Stomach (tissue), 9 donors: ENCODE measurements around the gene KRTAP20-3. TPM values are rescaled to one million over a fixed set of nuclear protein-coding genes. Genes with fewer than 3 reads are reported as not detected.

Experiments
- DNase-seq, 2 donors: peaks; one replicate each; pipeline versions ENCODE4 v3.0.0 to v3.0.0-alpha.2; 2013 to 2019
- H3K27ac ChIP-seq, 5 donors: fragments of 200-600 bp in 4 of 5; sonication (generic) in 4 of 5; one replicate each; pipeline ENCODE4 v1.5.1; 2013 to 2019; ENCODE audit warnings: mild to moderate bottlenecking in 1 of 5, moderate library complexity in 1 of 5
- H3K27me3 ChIP-seq, 3 donors: fragments of 200-600 bp; sonication (generic); one replicate each; pipeline ENCODE4 v1.5.1; 2017 to 2019; ENCODE audit warnings: mixed run types in 1 of 3
- H3K36me3 ChIP-seq, 4 donors: fragments of 200-600 bp; sonication (generic); 1 replicate in 3 of 4; 2 replicates in 1 of 4; pipeline ENCODE4 v1.5.1; 2016 to 2019
- H3K4me1 ChIP-seq, 4 donors: fragments of 200-600 bp; sonication (generic); one replicate each; pipeline ENCODE4 v1.5.1; 2016 to 2019
- H3K4me3 ChIP-seq, 4 donors: fragments of 200-600 bp; sonication (generic) in 3 of 4; one replicate each; pipeline ENCODE4 v1.5.1; 2016 to 2019; ENCODE audit warnings: mild to moderate bottlenecking in 1 of 4
- H3K9me3 ChIP-seq, 4 donors: fragments of 200-600 bp; sonication (generic); one replicate each; pipeline ENCODE4 v1.5.1; 2016 to 2019
- CTCF ChIP-seq, 7 experiments: fragments of 450-650 bp in 4 of 7; fragments of 200-600 bp in 3 of 7; sonication (generic) in 3 of 7; IDR thresholded peaks; one replicate each; pipeline ENCODE4 v1.5.1; 2016 to 2019; ENCODE audit warnings: antibody characterized with exemption in 7 of 7, control low read depth in 2 of 7, mild to moderate bottlenecking in 1 of 7
- EP300 ChIP-seq: sonication (generic); formaldehyde crosslinking; IDR thresholded peaks from one replicate; pipeline ENCODE4 v1.6.1; 2017; ENCODE audit warnings: antibody characterized with exemption
- POLR2A ChIP-seq, 4 donors: fragments of 450-650 bp; IDR thresholded peaks; one replicate each; pipeline ENCODE4 v1.6.1; 2016; ENCODE audit warnings: antibody characterized with exemption in 4 of 4, control low read depth in 2 of 4, mild to moderate bottlenecking in 1 of 4, moderate library complexity in 1 of 4
- POLR2AphosphoS5 ChIP-seq, 3 donors: sonication (generic); formaldehyde crosslinking; IDR thresholded peaks; one replicate each; pipeline ENCODE4 v1.6.1; 2016; ENCODE audit warnings: antibody characterized with exemption in 3 of 3
- WGBS, 5 donors: extraction: QIAGEN DNeasy Blood & Tissue Kit in 3 of 5; methylation state at CpG; one replicate each; pipeline versions ENCODE4 v1.1.5 to v1.1.7; 2013 to 2018; 5-methylcytosine and 5-hydroxymethylcytosine counted together
- intact Hi-C: fragments of 100-400 bp; cut with DNase I; formaldehyde crosslinking; loops from one replicate; pipeline ENCODE4 v1.15.1; 2023; ENCODE audit warnings: low total_unique reads
- polyA plus RNA-seq, 3 donors: library from polyadenylated mRNA; stranded (reverse); fragments of 200-250 nt; gene quantifications; one replicate each; pipeline ENCODE4 v1.2.3, GENCODE V29; 2013
- total RNA-seq, 5 donors: library from RNA; depleted of rRNA; stranded (reverse); fragments of >200 nt; gene quantifications; one replicate each; pipeline versions ENCODE4 v1.1.0 to v1.2.3, GENCODE V29; 2014 to 2016
- donor health status: healthy with polysubstance abuse.
- donor health status: Bipolar disorder and iron deficiency.
- donor health status: healthy.

The KRTAP20-3 gene
- total and polyA plus RNA-seq, 8 donors = not detected

DNA sequence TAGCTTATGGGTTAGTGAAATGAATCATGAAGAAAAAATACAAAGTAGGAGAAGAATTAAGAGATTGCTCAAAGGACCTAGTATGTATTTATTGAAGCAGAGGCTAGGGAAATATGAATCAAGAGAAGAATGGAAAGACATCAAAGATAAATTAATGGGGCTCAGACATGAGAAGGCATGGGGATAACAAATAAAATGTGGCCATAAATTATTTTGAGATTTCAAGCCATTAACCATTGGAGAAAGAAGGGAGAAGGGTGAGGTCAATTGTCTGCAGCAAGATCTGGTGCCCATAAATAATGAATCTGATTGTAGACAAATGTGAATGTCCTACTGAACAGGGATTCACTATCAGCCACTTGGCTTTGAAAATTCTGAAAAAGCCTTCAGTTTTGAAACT is 10.2 kb downstream of the KRTAP20-3 start:
- Histone ChIP-seq H3K4me1 (no peaks in the 10 kb centered on the region), H3K9me3 (no peaks in the 10 kb centered on the region), H3K4me3 (no peak overlapping the region), H3K36me3 (no peaks in the 10 kb centered on the region), H3K27me3 (no peaks in the 10 kb centered on the region), H3K27ac (no peak overlapping the region)
- no peak for TF ChIP-seq POLR2A (IDR thresholded peaks at IDR 0.05)
- no peak for TF ChIP-seq CTCF (IDR thresholded peaks at IDR 0.05)
- TF ChIP-seq POLR2AphosphoS5 (IDR thresholded peaks at IDR 0.05) = no peak
- TF ChIP-seq EP300 = no peak
- no peak for DNase-seq
- intact Hi-C loops = no loop called here

DNA sequence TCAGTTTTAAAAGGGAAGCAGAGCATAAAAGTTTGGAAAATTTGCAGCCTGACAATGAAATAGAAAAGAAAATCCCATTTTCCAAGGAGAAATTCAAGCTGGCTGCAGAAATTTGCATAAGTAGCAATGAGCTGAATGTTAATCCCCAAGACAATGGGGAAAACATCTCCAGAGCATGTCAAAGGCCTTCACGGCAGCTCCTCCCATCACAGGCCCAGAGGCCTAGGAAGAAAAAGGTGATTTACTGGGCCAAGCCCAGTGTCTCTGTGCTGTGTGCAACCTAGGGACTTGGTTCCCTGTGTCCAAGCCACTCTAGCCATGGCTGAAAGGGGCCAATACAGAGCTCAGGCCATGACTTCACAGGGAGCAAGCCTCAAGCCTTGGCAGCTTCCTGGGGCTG is 26.1 kb downstream of the KRTAP20-3 start:
- no peaks in the 10 kb centered on the region for H3K36me3 ChIP-seq
- peaks cover 0 to 30% (median 7%) of the 10 kb centered on the region in 4 donors for H3K9me3 ChIP-seq
- no peaks in the 10 kb centered on the region for H3K27me3 ChIP-seq
- H3K27ac ChIP-seq = no peak overlapping the region
- no peak overlapping the region for H3K4me3 ChIP-seq
- intact Hi-C loops = no loop called here
- WGBS, 5 donors = 63 to 79% (median 73%) methylated on average over 1 of the region's 1 CpG
- DNase-seq = no peak
- H3K4me1 ChIP-seq = no peaks in the 10 kb centered on the region
- TF ChIP-seq POLR2AphosphoS5 (IDR thresholded peaks at IDR 0.05) (no peak), EP300 (no peak), CTCF (IDR thresholded peaks at IDR 0.05) (no peak), POLR2A (IDR thresholded peaks at IDR 0.05) (no peak)

- Histone ChIP-seq H3K27me3 (no peaks in the 10 kb centered on the region), H3K4me1 (no peaks in the 10 kb centered on the region), H3K9me3 (peaks cover 0 to 29% (median 9%) of the 10 kb centered on the region in 4 donors), H3K27ac (no peak overlapping the region), H3K4me3 (no peak overlapping the region), H3K36me3 (no peaks in the 10 kb centered on the region)
- WGBS, 5 donors = 62 to 73% (median 70%) methylated on average over 2 of the region's 2 CpGs
- intact Hi-C loops = no loop called here
- TF ChIP-seq POLR2AphosphoS5 (IDR thresholded peaks at IDR 0.05) (no peak), EP300 (no peak), POLR2A (IDR thresholded peaks at IDR 0.05) (no peak), CTCF (IDR thresholded peaks at IDR 0.05) (no peak)
- DNase-seq = no peak
These were observed 30.5 kb downstream of the KRTAP20-3 start for GRCh38 chr21:30672985-30673650.

DNA sequence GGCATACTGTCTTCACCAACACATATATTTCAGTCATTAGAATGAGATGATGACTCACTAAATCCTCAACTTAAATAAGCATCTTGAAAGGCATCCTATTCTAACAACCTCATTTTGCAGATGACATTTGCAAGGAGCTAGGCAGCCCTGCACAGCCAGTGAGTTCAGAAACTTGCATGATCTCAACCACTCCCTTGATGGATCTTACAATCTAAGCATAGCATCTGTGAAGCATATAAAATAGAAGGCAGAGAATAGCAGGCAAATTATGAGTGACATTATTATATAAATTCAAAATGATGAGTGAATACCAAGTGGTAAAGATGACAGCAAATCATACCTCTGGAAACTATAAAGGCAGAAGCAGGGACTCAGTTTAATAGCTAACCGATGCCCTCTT is 31.6 kb downstream of the KRTAP20-3 start:
- TF ChIP-seq POLR2AphosphoS5 (IDR thresholded peaks at IDR 0.05) (no peak), POLR2A (IDR thresholded peaks at IDR 0.05) (no peak), EP300 (no peak), CTCF (IDR thresholded peaks at IDR 0.05) (no peak)
- H3K4me1 ChIP-seq = no peaks in the 10 kb centered on the region
- no peaks in the 10 kb centered on the region for H3K27me3 ChIP-seq
- peaks cover 0 to 20% (median 5%) of the 10 kb centered on the region in 4 donors for H3K9me3 ChIP-seq
- 41 to 76% (median 58%) methylated on average over 1 of the region's 1 CpG for WGBS, 5 donors
- intact Hi-C loops = no loop called here
- no peak overlapping the region for H3K4me3 ChIP-seq
- no peak overlapping the region for H3K27ac ChIP-seq
- DNase-seq = no peak
- no peaks in the 10 kb centered on the region for H3K36me3 ChIP-seq
